Gastroesophageal sphincter (tissue), 3 donors: ENCODE data around the gene ZNF282.

Source experiments
- EP300 ChIP-seq: sonication (generic); formaldehyde crosslinking; IDR thresholded peaks from one replicate; pipeline ENCODE4 v1.6.1; 2017; ENCODE audit warnings: antibody characterized with exemption, mild to moderate bottlenecking
- POLR2A ChIP-seq, 2 donors: fragments of 450-650 bp; IDR thresholded peaks; one replicate each; pipeline ENCODE4 v1.6.1; 2017; ENCODE audit warnings: antibody characterized with exemption in 2 of 2, mild to moderate bottlenecking in 2 of 2, moderate library complexity in 1 of 2
- TF ChIP-seq, protein P1 (sequence below), 4 experiments: fragments of 200-600 bp in 2 of 4; fragments of 450-650 bp in 2 of 4; sonication (generic) in 1 of 4; IDR thresholded peaks; one replicate each; pipeline ENCODE4 v1.5.1; 2017 to 2019; ENCODE audit warnings: antibody characterized with exemption in 4 of 4, mild to moderate bottlenecking in 2 of 4, moderate library complexity in 2 of 4

DNA sequence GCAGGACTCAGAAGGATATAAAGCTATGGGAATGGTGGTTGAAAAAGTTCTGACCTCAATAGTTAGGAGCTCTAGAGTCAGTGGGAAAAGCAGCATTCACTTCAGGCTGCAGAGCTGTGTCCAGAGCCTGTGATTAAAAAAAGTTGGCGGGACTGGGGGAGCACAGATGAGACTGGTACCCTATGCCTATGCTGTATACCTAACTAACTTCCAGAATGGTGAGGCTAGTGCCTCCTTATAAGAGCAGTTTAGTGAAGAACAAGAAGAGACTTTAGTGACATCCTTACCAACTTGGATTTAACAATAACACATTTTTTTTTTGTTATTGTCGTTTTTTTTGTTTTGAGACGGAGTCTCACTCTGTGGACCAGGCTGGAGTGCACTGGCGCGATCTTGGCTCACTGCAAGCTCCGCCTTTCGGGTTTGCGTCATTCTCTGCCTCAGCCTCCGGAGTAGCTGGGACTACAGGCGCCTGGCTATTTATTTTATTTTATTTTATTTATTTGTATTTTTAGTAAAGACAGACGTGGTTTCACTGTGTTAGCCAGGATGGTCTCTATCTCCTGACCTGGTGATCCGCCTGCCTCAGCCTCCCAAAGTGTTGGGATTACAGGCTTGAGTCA, 6.6 kb upstream of the ZNF282 start:
- TF ChIP-seq EP300, result no peak
- TF ChIP-seq, protein P1, sequence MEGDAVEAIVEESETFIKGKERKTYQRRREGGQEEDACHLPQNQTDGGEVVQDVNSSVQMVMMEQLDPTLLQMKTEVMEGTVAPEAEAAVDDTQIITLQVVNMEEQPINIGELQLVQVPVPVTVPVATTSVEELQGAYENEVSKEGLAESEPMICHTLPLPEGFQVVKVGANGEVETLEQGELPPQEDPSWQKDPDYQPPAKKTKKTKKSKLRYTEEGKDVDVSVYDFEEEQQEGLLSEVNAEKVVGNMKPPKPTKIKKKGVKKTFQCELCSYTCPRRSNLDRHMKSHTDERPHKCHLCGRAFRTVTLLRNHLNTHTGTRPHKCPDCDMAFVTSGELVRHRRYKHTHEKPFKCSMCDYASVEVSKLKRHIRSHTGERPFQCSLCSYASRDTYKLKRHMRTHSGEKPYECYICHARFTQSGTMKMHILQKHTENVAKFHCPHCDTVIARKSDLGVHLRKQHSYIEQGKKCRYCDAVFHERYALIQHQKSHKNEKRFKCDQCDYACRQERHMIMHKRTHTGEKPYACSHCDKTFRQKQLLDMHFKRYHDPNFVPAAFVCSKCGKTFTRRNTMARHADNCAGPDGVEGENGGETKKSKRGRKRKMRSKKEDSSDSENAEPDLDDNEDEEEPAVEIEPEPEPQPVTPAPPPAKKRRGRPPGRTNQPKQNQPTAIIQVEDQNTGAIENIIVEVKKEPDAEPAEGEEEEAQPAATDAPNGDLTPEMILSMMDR (IDR thresholded peaks at IDR 0.05), result no peak
- no peak for TF ChIP-seq POLR2A (IDR thresholded peaks at IDR 0.05)
